Measurements from ENCODE around the gene ATAD2B. TPM values are rescaled to one million over a fixed set of nuclear protein-coding genes. Genes with fewer than 3 reads are reported as not detected.

The ATAD2B gene
- total RNA-seq, 1 donor from 2014 or later = 8.1 TPM

GRCh38 chr2:23703583-23704385 is 223.1 kb downstream of the ATAD2B start:
- DNase-seq (ENCODE audit: low read depth) = no peak
- TF ChIP-seq CTCF (IDR thresholded peaks at IDR 0.05; ENCODE audit: insufficient read depth, low read length, poor library complexity, severe bottlenecking) = no peak
- H3K27me3 ChIP-seq (ENCODE audit: control insufficient read depth, insufficient read depth, low read length) = no peaks in the 10 kb centered on the region
- H3K36me3 ChIP-seq (ENCODE audit: control insufficient read depth, insufficient read depth, low read length) = no peaks in the 10 kb centered on the region
- no peak overlapping the region for H3K4me3 ChIP-seq (ENCODE audit: low read depth, low read length)

DNA sequence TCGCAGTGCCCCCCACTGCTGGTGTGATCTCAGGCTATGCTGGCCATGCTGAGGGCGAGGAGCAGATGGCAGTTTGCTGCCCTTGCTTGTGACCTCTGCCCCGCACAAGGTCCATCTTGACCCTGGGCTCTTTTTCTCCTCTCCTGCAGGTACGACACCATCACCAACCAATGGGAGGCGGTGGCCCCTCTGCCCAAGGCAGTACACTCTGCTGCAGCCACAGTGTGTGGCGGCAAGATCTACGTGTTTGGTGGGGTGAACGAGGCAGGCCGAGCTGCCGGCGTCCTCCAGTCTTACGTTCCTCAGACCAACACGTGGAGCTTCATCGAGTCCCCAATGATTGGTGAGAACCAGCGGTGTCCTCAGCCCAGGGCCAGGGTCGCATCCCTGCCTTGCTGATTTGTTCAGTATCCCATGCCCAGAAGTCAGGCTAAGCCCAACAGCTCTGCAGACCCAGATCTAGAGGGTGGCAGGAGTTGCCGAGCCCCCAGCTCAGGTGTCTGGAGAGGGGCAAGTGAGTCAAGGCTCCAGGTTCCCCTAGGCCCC is 223.8 kb downstream of the ATAD2B start:
- H3K27me3 ChIP-seq (ENCODE audit: control insufficient read depth, insufficient read depth, low read length) = no peaks in the 10 kb centered on the region
- DNase-seq (ENCODE audit: low read depth) = no peak
- H3K36me3 ChIP-seq (ENCODE audit: control insufficient read depth, insufficient read depth, low read length) = no peaks in the 10 kb centered on the region
- TF ChIP-seq CTCF (IDR thresholded peaks at IDR 0.05; ENCODE audit: insufficient read depth, low read length, poor library complexity, severe bottlenecking) = no peak
- no peak overlapping the region for H3K4me3 ChIP-seq (ENCODE audit: low read depth, low read length)

GRCh38 chr2:23700627-23701026 is 226.3 kb downstream of the ATAD2B start:
- Histone ChIP-seq H3K27me3 (ENCODE audit: control insufficient read depth, insufficient read depth, low read length) (no peaks in the 10 kb centered on the region), H3K4me3 (ENCODE audit: low read depth, low read length) (no peak overlapping the region), H3K36me3 (ENCODE audit: control insufficient read depth, insufficient read depth, low read length) (no peaks in the 10 kb centered on the region)
- TF ChIP-seq CTCF (IDR thresholded peaks at IDR 0.05; ENCODE audit: insufficient read depth, low read length, poor library complexity, severe bottlenecking) = no peak
- DNase-seq (ENCODE audit: low read depth) = no peak

DNA sequence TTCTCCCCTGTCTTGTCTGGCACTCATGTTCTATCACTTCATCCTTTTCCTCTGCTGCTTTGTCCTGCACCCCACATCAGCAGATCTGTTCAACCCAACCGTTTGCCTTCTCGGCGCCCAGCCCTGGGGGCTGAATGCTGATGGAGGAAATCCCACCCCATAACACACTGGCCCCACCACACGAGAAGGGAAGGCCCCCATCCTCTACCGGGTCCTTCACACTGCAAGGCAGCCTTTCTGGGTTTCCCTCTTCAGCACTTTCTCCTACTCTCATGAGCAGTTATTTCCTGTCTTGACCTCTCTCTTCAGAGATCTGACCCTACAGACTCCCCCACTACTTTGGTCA is 227.4 kb downstream of the ATAD2B start:
- Histone ChIP-seq H3K4me3 (ENCODE audit: low read depth, low read length) (no peak overlapping the region), H3K27me3 (ENCODE audit: control insufficient read depth, insufficient read depth, low read length) (no peaks in the 10 kb centered on the region), H3K36me3 (ENCODE audit: control insufficient read depth, insufficient read depth, low read length) (no peaks in the 10 kb centered on the region)
- DNase-seq (ENCODE audit: low read depth) = no peak
- TF ChIP-seq CTCF (IDR thresholded peaks at IDR 0.05; ENCODE audit: insufficient read depth, low read length, poor library complexity, severe bottlenecking) = no peak

- Histone ChIP-seq H3K36me3 (ENCODE audit: control insufficient read depth, insufficient read depth, low read length) (no peaks in the 10 kb centered on the region), H3K4me3 (ENCODE audit: low read depth, low read length) (no peak overlapping the region), H3K27me3 (ENCODE audit: control insufficient read depth, insufficient read depth, low read length) (no peaks in the 10 kb centered on the region)
- no peak for DNase-seq (ENCODE audit: low read depth)
- TF ChIP-seq CTCF (IDR thresholded peaks at IDR 0.05; ENCODE audit: insufficient read depth, low read length, poor library complexity, severe bottlenecking) = no peak
Measured at GRCh38 chr2:23698721-23699579, 228.0 kb downstream of the ATAD2B start.

Other genes starting within 250 kb of the ATAD2B start
- gene UBXN2A, start 13.3 kb upstream of the ATAD2B start, total RNA-seq = 13.9 and 16.2 TPM in 2 replicates
- not detected in 2 replicates for gene MFSD2B, start 83.0 kb upstream of the ATAD2B start, total RNA-seq
- gene WDCP, start 120.3 kb upstream of the ATAD2B start, total RNA-seq = 7.3 and 8.2 TPM in 2 replicates
- gene FKBP1B, start 122.6 kb upstream of the ATAD2B start, total RNA-seq = 24.6 and 26.0 TPM in 2 replicates
- 179 and 208 TPM in 2 replicates for gene SF3B6, start 149.2 kb upstream of the ATAD2B start, total RNA-seq
- gene TP53I3, start 157.7 kb upstream of the ATAD2B start, total RNA-seq = 69.6 and 87.6 TPM in 2 replicates
- 1.9 and 3.4 TPM in 2 replicates for gene PFN4, start 196.2 kb upstream of the ATAD2B start, total RNA-seq
- gene FAM228B, start 196.3 kb upstream of the ATAD2B start, total RNA-seq = 11.0 and 12.9 TPM in 2 replicates
- gene FAM228A, start 247.9 kb upstream of the ATAD2B start, total RNA-seq = 0.29 TPM in 1 of 2 replicates, not detected in the other

Measured in kidney epithelial cell (primary cell).